ENCODE results near the gene FAM193B.

DNA sequence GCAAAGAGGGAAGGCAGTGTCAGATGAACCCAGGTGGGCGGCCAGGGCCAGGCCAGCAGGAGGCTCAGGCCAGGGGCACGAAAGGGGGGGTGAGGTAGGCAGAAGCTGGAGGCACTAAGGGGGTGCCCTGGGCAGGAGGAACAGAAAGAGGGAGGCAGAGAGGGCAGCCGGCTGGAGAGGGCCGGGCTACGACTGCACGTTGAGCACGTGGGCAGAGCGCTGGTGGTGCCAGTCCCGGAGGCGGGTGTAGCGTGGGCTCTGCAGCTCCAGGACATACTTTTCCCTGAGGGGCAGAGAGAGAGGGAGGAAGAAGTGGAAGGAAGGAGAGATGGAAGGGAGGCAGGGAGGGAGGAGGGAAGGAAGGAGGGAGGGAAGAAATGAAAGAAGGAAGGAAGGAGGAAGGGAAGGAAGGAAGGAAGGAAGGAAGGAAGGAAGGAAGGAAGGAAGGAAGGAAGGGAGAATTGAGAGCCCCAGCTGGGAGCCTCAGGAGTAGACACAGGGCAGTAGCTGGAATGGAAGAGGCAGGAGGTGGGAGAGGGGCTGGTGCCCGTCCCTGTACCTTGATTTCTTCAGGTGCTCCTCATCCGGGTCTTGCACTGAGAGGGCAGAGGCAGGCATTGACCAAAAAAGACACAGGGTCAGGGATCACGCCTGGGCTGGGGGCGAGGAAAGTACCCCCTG lies 63.9 kb downstream of the FAM193B start:
- TF ChIP-seq, protein P1, sequence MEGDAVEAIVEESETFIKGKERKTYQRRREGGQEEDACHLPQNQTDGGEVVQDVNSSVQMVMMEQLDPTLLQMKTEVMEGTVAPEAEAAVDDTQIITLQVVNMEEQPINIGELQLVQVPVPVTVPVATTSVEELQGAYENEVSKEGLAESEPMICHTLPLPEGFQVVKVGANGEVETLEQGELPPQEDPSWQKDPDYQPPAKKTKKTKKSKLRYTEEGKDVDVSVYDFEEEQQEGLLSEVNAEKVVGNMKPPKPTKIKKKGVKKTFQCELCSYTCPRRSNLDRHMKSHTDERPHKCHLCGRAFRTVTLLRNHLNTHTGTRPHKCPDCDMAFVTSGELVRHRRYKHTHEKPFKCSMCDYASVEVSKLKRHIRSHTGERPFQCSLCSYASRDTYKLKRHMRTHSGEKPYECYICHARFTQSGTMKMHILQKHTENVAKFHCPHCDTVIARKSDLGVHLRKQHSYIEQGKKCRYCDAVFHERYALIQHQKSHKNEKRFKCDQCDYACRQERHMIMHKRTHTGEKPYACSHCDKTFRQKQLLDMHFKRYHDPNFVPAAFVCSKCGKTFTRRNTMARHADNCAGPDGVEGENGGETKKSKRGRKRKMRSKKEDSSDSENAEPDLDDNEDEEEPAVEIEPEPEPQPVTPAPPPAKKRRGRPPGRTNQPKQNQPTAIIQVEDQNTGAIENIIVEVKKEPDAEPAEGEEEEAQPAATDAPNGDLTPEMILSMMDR (IDR thresholded peaks at IDR 0.05; ENCODE audit: low read depth, low read length, poor library complexity, severe bottlenecking), result no peak
- no peak for TF ChIP-seq EZH2phosphoT487 (IDR thresholded peaks at IDR 0.05; ENCODE audit: borderline replicate concordance, low read length)
